K562 (cell line): ENCODE data around the gene TMC6. TPM values are rescaled to one million over a fixed set of nuclear protein-coding genes. Genes with fewer than 3 reads are reported as not detected.
"Not testable (repeated sequence)": the region's sequence is repeated elsewhere in the genome, so short reads cannot be mapped to it uniquely, and the experiment has no call there.

Experiments
- FIP1L1 ChIP-seq: fragments of 200-400 bp; formaldehyde crosslinking; IDR thresholded peaks from 2 replicates; pipeline ENCODE4 v1.6.1; 2018; ENCODE audit warnings: mild to moderate bottlenecking, low read depth, low read length; ENCODE audit not compliant: poor library complexity, severe bottlenecking
- POLR2G ChIP-seq: fragments of 200-400 bp; formaldehyde crosslinking; IDR thresholded peaks from 2 replicates; pipeline ENCODE4 v1.6.1; 2017; ENCODE audit warnings: low read depth, mild to moderate bottlenecking, antibody characterized with exemption, low read length, moderate library complexity
- RBFOX2 ChIP-seq: fragments of 200-400 bp; formaldehyde crosslinking; IDR thresholded peaks from 2 replicates; pipeline ENCODE4 v1.6.1; 2017; ENCODE audit warnings: low read depth, mild to moderate bottlenecking, low read length, moderate library complexity
- RBM22 ChIP-seq: fragments of 200-400 bp; formaldehyde crosslinking; IDR thresholded peaks from 2 replicates; pipeline ENCODE4 v1.6.1; 2018; ENCODE audit warnings: low read length, low read depth; ENCODE audit not compliant: poor library complexity, severe bottlenecking
- polyA plus RNA-seq, 8 experiments: library from polyadenylated mRNA; depleted of rRNA in 4 of 8; stranded (reverse) in 5 of 8; unstranded in 3 of 8; fragments of >200 nt; fragmentation: Nextera tagmentation in 2 of 8; fragmentation: Illumina TruSeq in 1 of 8; extraction: Ambion mirVana in 2 of 8; extraction: Trizol in 1 of 8; gene quantifications; 2 replicates each; pipeline versions ENCODE4 v1.2.1 to v1.2.3, GENCODE V29; 2011 to 2014; ENCODE audit warnings: inconsistent platforms in 1 of 8, missing spikeins in 1 of 8
- total RNA-seq, 7 experiments: library from RNA; depleted of rRNA in 6 of 7; stranded (reverse); fragments of >200 nt in 6 of 7; fragmentation: Illumina TruSeq in 2 of 7; extraction: Trizol in 2 of 7; gene quantifications; 2 replicates each; pipeline versions ENCODE4 v1.2.1 to v1.2.3, GENCODE V29; 2011 to 2021; ENCODE audit warnings: low replicate concordance in 1 of 7
- TF ChIP-seq, protein P1 (sequence below), 2 experiments: fragments of 450-650 bp; formaldehyde crosslinking in 1 of 2; IDR thresholded peaks; 2 replicates each; pipeline versions ENCODE4 v1.4.0 to v1.6.1; 2014 to 2020; ENCODE audit warnings: mild to moderate bottlenecking in 2 of 2, borderline replicate concordance in 1 of 2, low read depth in 1 of 2

Gene TMC6
- total and polyA plus RNA-seq, 9 of the 15 experiments (the other 6 are each of a cell fraction or from before 2014, with no cell fraction given): 4.1 to 351 (median 66.9) TPM

DNA sequence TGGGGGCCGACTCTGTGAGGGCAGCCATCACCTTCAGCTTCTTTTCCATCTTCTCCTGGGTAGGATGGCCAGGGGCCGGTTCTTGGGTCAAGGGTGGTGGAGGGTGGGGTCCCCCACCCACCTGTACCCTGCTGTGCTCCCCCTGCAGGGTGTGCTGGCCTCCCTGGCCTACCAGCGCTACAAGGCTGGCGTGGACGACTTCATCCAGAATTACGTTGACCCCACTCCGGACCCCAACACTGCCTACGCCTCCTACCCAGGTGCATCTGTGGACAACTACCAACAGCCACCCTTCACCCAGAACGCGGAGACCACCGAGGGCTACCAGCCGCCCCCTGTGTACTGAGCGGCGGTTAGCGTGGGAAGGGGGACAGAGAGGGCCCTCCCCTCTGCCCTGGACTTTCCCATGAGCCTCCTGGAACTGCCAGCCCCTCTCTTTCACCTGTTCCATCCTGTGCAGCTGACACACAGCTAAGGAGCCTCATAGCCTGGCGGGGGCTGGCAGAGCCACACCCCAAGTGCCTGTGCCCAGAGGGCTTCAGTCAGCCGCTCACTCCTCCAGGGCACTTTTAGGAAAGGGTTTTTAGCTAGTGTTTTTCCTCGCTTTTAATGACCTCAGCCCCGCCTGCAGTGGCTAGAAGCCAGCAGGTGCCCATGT lies 43.2 kb upstream of the TMC6 start (continued):
- TF ChIP-seq, protein P1, sequence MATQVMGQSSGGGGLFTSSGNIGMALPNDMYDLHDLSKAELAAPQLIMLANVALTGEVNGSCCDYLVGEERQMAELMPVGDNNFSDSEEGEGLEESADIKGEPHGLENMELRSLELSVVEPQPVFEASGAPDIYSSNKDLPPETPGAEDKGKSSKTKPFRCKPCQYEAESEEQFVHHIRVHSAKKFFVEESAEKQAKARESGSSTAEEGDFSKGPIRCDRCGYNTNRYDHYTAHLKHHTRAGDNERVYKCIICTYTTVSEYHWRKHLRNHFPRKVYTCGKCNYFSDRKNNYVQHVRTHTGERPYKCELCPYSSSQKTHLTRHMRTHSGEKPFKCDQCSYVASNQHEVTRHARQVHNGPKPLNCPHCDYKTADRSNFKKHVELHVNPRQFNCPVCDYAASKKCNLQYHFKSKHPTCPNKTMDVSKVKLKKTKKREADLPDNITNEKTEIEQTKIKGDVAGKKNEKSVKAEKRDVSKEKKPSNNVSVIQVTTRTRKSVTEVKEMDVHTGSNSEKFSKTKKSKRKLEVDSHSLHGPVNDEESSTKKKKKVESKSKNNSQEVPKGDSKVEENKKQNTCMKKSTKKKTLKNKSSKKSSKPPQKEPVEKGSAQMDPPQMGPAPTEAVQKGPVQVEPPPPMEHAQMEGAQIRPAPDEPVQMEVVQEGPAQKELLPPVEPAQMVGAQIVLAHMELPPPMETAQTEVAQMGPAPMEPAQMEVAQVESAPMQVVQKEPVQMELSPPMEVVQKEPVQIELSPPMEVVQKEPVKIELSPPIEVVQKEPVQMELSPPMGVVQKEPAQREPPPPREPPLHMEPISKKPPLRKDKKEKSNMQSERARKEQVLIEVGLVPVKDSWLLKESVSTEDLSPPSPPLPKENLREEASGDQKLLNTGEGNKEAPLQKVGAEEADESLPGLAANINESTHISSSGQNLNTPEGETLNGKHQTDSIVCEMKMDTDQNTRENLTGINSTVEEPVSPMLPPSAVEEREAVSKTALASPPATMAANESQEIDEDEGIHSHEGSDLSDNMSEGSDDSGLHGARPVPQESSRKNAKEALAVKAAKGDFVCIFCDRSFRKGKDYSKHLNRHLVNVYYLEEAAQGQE (IDR thresholded peaks at IDR 0.05; ENCODE audit: borderline replicate concordance): not testable (repeated sequence)
- TF ChIP-seq, protein P1 (CRISPR knock-in tag; IDR thresholded peaks at IDR 0.05; ENCODE audit: low read depth): 0 out of 2 replicates have a peak, but pooled peaks have one; percentile 20
- TF ChIP-seq FIP1L1 (peak; percentile 22), RBM22 (peak; percentile 77), POLR2G (peak; percentile 66), RBFOX2 (peak; percentile 74)
